ENCODE results near the gene XXYLT1. TPM values are rescaled to one million over a fixed set of nuclear protein-coding genes. Genes with fewer than 3 reads are reported as not detected.

The XXYLT1 gene
- total RNA-seq, 4 donors from 2014 or later, result 14.1 to 23.7 (median 15.4) TPM

GRCh38 chr3:195025056-195025883 is 245.7 kb downstream of the XXYLT1 start:
- peaks cover 0 to 19% (median 2%) of the 10 kb centered on the region in 3 donors for H3K4me1 ChIP-seq
- H3K27ac ChIP-seq, result no peak overlapping the region
- H3K4me3 ChIP-seq, result no peak overlapping the region
- H3K36me3 ChIP-seq, result no peaks in the 10 kb centered on the region
- TF ChIP-seq, protein P1, sequence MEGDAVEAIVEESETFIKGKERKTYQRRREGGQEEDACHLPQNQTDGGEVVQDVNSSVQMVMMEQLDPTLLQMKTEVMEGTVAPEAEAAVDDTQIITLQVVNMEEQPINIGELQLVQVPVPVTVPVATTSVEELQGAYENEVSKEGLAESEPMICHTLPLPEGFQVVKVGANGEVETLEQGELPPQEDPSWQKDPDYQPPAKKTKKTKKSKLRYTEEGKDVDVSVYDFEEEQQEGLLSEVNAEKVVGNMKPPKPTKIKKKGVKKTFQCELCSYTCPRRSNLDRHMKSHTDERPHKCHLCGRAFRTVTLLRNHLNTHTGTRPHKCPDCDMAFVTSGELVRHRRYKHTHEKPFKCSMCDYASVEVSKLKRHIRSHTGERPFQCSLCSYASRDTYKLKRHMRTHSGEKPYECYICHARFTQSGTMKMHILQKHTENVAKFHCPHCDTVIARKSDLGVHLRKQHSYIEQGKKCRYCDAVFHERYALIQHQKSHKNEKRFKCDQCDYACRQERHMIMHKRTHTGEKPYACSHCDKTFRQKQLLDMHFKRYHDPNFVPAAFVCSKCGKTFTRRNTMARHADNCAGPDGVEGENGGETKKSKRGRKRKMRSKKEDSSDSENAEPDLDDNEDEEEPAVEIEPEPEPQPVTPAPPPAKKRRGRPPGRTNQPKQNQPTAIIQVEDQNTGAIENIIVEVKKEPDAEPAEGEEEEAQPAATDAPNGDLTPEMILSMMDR (IDR thresholded peaks at IDR 0.05), result no peak
- no peak for TF ChIP-seq POLR2A (IDR thresholded peaks at IDR 0.05)
- no peak for DNase-seq
- WGBS, 2 donors, result 70 to 80% methylated on average over 13 to 17 of the region's 17 CpGs
- no peaks in the 10 kb centered on the region for H3K9me3 ChIP-seq
- intact Hi-C loops (cut with DNase I), result no loop called here
- no peaks in the 10 kb centered on the region for H3K27me3 ChIP-seq

GRCh38 chr3:195023989-195024388 is 247.0 kb downstream of the XXYLT1 start:
- DNase-seq, result no peak
- H3K4me3 ChIP-seq, result no peak overlapping the region
- intact Hi-C loops (cut with DNase I), result no loop called here

DNA sequence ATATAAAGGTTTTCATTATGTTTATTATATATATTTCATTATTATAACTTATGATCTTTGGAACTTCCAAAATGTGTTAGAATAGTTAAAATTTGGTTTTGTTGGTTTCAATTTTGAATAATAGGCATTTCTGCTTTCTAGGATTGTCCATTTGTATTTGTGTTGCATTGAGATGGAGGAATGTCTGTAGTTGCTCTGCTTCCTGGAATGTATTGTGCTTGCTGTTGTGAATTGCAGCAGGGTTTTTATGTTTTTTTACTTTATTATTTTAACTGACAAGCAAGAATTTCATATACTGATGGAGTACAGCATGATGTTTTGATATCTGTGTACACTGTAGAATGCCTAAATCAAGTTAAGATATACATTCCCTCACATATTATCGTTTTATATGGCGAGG is 247.4 kb downstream of the XXYLT1 start:
- H3K4me3 ChIP-seq, result no peak overlapping the region
- H3K36me3 ChIP-seq, result no peaks in the 10 kb centered on the region
- H3K4me1 ChIP-seq, result peaks cover 0 to 8% (median 0%) of the 10 kb centered on the region in 3 donors
- TF ChIP-seq, protein P1 (IDR thresholded peaks at IDR 0.05), result no peak
- TF ChIP-seq POLR2A (IDR thresholded peaks at IDR 0.05), result no peak
- intact Hi-C loops (cut with DNase I), result no loop called here
- DNase-seq, result no peak
- no peaks in the 10 kb centered on the region for H3K9me3 ChIP-seq
- 32 to 37% methylated on average over 2 of the region's 2 CpGs for WGBS, 2 donors
- no peak overlapping the region for H3K27ac ChIP-seq
- H3K27me3 ChIP-seq, result peaks cover 0 to 4% (median 0%) of the 10 kb centered on the region in 4 donors

More at GRCh38 chr3:195023989-195024388, 247.0 kb downstream of the XXYLT1 start:
- peaks cover 0 to 4% (median 0%) of the 10 kb centered on the region in 4 donors for H3K27me3 ChIP-seq
- peaks cover 0 to 8% (median 0%) of the 10 kb centered on the region in 3 donors for H3K4me1 ChIP-seq
- H3K9me3 ChIP-seq, result no peaks in the 10 kb centered on the region
- TF ChIP-seq POLR2A (IDR thresholded peaks at IDR 0.05), result no peak
- TF ChIP-seq, protein P1 (IDR thresholded peaks at IDR 0.05), result no peak
- no peaks in the 10 kb centered on the region for H3K36me3 ChIP-seq
- no peak overlapping the region for H3K27ac ChIP-seq
- WGBS, 2 donors, result 90 to 91% methylated on average over 11 of the region's 11 CpGs

- TF ChIP-seq POLR2A (IDR thresholded peaks at IDR 0.05), result no peak
- DNase-seq, result no peak
- no peaks in the 10 kb centered on the region for H3K9me3 ChIP-seq
- no peak overlapping the region for H3K27ac ChIP-seq
- intact Hi-C loops (cut with DNase I), result no loop called here
- peaks cover 0 to 7% (median 0%) of the 10 kb centered on the region in 4 donors for H3K27me3 ChIP-seq
- no peak overlapping the region for H3K4me3 ChIP-seq
- H3K4me1 ChIP-seq, result peaks cover 0 to 14% (median 5%) of the 10 kb centered on the region in 3 donors
- 81 to 90% methylated on average over 3 of the region's 3 CpGs for WGBS, 2 donors
- no peaks in the 10 kb centered on the region for H3K36me3 ChIP-seq
Observed at GRCh38 chr3:195021692-195022091, 249.3 kb downstream of the XXYLT1 start.

- intact Hi-C loops (cut with DNase I), result no loop called here
- peaks cover 0 to 14% (median 5%) of the 10 kb centered on the region in 3 donors for H3K4me1 ChIP-seq
- H3K9me3 ChIP-seq, result no peaks in the 10 kb centered on the region
- TF ChIP-seq, protein P1 (IDR thresholded peaks at IDR 0.05), result no peak
- TF ChIP-seq POLR2A (IDR thresholded peaks at IDR 0.05), result no peak
- DNase-seq, result no peak
- no peaks in the 10 kb centered on the region for H3K36me3 ChIP-seq
- peaks cover 0 to 7% (median 0%) of the 10 kb centered on the region in 4 donors for H3K27me3 ChIP-seq
- WGBS, 2 donors, result 82 to 86% methylated on average over 1 of the region's 1 CpG
- no peak overlapping the region for H3K4me3 ChIP-seq
- peak overlapping the region in 2 of 4 donors; percentile 7 to 42 for H3K27ac ChIP-seq
Observed at GRCh38 chr3:195020921-195021320, 250.0 kb downstream of the XXYLT1 start.
